SK-N-SH treated with all-trans-retinoic acid at 6 μM for 48 hours (cell line): ENCODE data around the gene GSTM4.

Experiments used
- ARNTL ChIP-seq: fragments of 450-650 bp; formaldehyde crosslinking; IDR thresholded peaks from 2 replicates; pipeline ENCODE4 v1.5.0; 2020; ENCODE audit warnings: low read depth, mild to moderate bottlenecking, moderate library complexity, borderline replicate concordance
- PATZ1 ChIP-seq: fragments of 250-450 bp; sonication (Bioruptor Pico); IDR thresholded peaks from 2 replicates; pipeline ENCODE4 v1.8.0; 2020; ENCODE audit warnings: mild to moderate bottlenecking, moderate library complexity, borderline replicate concordance
- ZC3H10 ChIP-seq: fragments of 250-450 bp; sonication (Bioruptor Pico); IDR thresholded peaks from 2 replicates; pipeline ENCODE4 v1.5.1; 2021; ENCODE audit warnings: mild to moderate bottlenecking, moderate library complexity

GRCh38 chr1:109704173-109704572 lies 48.3 kb downstream of the GSTM4 start:
- TF ChIP-seq ZC3H10 (no peak), PATZ1 (CRISPR knock-in tag) (no peak), ARNTL (CRISPR knock-in tag) (no peak)
